Forelimb muscle (tissue), 1 donor: ENCODE data around the gene TUBGCP5. TPM values are rescaled to one million over a fixed set of nuclear protein-coding genes. Genes with fewer than 3 reads are reported as not detected.

ENCODE experiments used
- DNase-seq: peaks from one replicate; pipeline ENCODE4 v3.0.0-alpha.2; 2013; ENCODE audit warnings: low read depth
- polyA plus RNA-seq: library from polyadenylated mRNA; unstranded; fragments of 120-200 nt; gene quantifications from one replicate; pipeline ENCODE4 v1.2.1, GENCODE V29; 2013; ENCODE audit not compliant: insufficient read length

The TUBGCP5 gene
- polyA plus RNA-seq, 1 donor = 14.7 TPM

- no peak for DNase-seq
Measured at GRCh38 chr15:22954798-22955543, 84.4 kb downstream of the TUBGCP5 start.

GRCh38 chr15:22954326-22954725 is 85.0 kb downstream of the TUBGCP5 start:
- DNase-seq = no peak

GRCh38 chr15:22952796-22953579 is 86.4 kb downstream of the TUBGCP5 start:
- no peak for DNase-seq

GRCh38 chr15:22951381-22952280 is 87.7 kb downstream of the TUBGCP5 start:
- DNase-seq = no peak

- DNase-seq = no peak
Measured at GRCh38 chr15:22951031-22951380, 88.4 kb downstream of the TUBGCP5 start.

GRCh38 chr15:22950256-22950990 is 88.9 kb downstream of the TUBGCP5 start:
- no peak for DNase-seq

Other genes with a start within 250 kb of the TUBGCP5 start
- 40.5 TPM for gene NIPA2, start 200.9 kb downstream of the TUBGCP5 start, polyA plus RNA-seq
- 49.3 TPM for gene CYFIP1, start 59.2 kb downstream of the TUBGCP5 start, polyA plus RNA-seq
- gene GOLGA6L1, start 97.3 kb upstream of the TUBGCP5 start, polyA plus RNA-seq = not detected